ENCODE data around the gene STIMATE.

DNA sequence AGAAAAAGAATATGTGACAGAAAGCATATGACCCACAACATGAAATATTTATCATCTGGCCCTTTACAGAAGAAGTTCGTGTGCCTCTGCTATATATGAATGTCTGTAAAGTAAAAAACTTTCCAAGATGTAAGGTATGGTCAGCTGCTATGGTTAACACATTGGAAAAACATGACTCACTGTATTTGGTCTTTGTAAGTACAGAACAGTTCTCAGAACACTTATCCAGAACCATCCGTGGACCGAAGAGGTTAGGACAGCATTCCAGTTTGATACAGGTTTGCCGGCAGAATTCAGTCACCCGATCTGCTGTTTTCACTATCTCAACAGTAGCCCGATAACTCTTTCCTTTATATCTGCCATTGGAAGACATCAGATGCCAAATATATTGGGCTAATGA lies 13.5 kb upstream of the STIMATE start:
- no peak for TF ChIP-seq EZH2 (IDR thresholded peaks at IDR 0.05; ENCODE audit: low read depth, unreplicated experiment)
- TF ChIP-seq, protein P1, sequence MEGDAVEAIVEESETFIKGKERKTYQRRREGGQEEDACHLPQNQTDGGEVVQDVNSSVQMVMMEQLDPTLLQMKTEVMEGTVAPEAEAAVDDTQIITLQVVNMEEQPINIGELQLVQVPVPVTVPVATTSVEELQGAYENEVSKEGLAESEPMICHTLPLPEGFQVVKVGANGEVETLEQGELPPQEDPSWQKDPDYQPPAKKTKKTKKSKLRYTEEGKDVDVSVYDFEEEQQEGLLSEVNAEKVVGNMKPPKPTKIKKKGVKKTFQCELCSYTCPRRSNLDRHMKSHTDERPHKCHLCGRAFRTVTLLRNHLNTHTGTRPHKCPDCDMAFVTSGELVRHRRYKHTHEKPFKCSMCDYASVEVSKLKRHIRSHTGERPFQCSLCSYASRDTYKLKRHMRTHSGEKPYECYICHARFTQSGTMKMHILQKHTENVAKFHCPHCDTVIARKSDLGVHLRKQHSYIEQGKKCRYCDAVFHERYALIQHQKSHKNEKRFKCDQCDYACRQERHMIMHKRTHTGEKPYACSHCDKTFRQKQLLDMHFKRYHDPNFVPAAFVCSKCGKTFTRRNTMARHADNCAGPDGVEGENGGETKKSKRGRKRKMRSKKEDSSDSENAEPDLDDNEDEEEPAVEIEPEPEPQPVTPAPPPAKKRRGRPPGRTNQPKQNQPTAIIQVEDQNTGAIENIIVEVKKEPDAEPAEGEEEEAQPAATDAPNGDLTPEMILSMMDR (conservative IDR thresholded peaks at IDR 0.05; ENCODE audit: low read depth in 2 of 2), result no peak
- TF ChIP-seq POLR2AphosphoS5 (IDR thresholded peaks at IDR 0.05; ENCODE audit: low read depth), result no peak
- TF ChIP-seq EZH2phosphoT487 (IDR thresholded peaks at IDR 0.05; ENCODE audit: unreplicated experiment), result no peak
- TF ChIP-seq, protein P2, sequence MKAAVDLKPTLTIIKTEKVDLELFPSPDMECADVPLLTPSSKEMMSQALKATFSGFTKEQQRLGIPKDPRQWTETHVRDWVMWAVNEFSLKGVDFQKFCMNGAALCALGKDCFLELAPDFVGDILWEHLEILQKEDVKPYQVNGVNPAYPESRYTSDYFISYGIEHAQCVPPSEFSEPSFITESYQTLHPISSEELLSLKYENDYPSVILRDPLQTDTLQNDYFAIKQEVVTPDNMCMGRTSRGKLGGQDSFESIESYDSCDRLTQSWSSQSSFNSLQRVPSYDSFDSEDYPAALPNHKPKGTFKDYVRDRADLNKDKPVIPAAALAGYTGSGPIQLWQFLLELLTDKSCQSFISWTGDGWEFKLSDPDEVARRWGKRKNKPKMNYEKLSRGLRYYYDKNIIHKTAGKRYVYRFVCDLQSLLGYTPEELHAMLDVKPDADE (IDR thresholded peaks at IDR 0.05), result no peak

Data from GM23338 (cell line).